Measurements from ENCODE around the gene NPTN. TPM values are rescaled to one million over a fixed set of nuclear protein-coding genes. Genes with fewer than 3 reads are reported as not detected.

NPTN gene
- total RNA-seq, 2 donors from 2014 or later, result 186 to 225 TPM

DNA sequence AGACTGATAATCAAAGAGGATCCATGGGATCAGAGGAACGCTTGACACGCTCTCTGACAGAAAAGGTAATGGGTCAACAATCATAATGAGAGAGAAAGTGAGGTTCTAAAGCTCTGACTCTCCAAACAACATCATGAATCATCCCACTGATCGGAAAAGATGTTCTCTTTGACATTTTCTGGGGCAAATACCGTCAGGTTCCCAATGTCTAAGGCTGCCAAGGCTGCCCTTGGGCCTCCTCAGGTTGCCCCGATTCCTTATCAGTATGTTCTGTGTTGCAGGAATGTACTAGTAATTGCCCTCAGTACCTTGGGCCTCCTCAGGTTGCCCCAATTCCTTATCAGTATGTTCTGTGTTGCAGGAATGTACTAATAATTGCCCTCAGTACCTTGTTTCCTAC is 60.9 kb downstream of the NPTN start:
- no peaks in the 10 kb centered on the region for H3K9me3 ChIP-seq
- TF ChIP-seq, protein P1, sequence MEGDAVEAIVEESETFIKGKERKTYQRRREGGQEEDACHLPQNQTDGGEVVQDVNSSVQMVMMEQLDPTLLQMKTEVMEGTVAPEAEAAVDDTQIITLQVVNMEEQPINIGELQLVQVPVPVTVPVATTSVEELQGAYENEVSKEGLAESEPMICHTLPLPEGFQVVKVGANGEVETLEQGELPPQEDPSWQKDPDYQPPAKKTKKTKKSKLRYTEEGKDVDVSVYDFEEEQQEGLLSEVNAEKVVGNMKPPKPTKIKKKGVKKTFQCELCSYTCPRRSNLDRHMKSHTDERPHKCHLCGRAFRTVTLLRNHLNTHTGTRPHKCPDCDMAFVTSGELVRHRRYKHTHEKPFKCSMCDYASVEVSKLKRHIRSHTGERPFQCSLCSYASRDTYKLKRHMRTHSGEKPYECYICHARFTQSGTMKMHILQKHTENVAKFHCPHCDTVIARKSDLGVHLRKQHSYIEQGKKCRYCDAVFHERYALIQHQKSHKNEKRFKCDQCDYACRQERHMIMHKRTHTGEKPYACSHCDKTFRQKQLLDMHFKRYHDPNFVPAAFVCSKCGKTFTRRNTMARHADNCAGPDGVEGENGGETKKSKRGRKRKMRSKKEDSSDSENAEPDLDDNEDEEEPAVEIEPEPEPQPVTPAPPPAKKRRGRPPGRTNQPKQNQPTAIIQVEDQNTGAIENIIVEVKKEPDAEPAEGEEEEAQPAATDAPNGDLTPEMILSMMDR (IDR thresholded peaks at IDR 0.05), result no peak
- no peaks in the 10 kb centered on the region for H3K27me3 ChIP-seq
- no peak for DNase-seq (ENCODE audit: low spot score)
- no peak overlapping the region for H3K27ac ChIP-seq
- peaks cover 0 to 23% of the 10 kb centered on the region in 2 donors for H3K4me1 ChIP-seq
- H3K4me3 ChIP-seq, result no peak overlapping the region
- H3K36me3 ChIP-seq, result peaks cover 59% of the 10 kb centered on the region

DNA sequence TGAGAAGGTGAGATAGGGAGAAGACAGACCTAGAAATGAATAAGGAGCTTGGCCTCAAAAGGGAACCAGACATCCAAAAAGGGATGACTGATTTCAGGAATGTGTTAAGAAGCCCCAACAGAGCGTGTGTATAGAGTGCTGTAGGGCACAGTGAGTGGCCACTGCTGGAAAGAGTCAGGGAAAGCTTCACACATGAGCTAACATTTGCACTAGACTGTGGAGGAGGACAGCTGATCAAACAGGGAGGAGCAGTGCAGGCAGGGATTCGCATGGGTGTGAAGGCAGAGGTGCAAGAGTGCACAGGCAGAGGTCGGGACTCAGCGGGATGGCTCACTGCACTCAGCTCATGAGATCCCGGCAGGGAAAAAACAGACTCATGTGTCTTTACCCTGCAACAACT is 61.8 kb downstream of the NPTN start:
- DNase-seq (ENCODE audit: low spot score), result no peak
- H3K27me3 ChIP-seq, result no peaks in the 10 kb centered on the region
- TF ChIP-seq, protein P1 (IDR thresholded peaks at IDR 0.05), result no peak
- no peaks in the 10 kb centered on the region for H3K9me3 ChIP-seq
- peaks cover 0 to 21% of the 10 kb centered on the region in 2 donors for H3K4me1 ChIP-seq
- H3K4me3 ChIP-seq, result no peak overlapping the region
- no peak overlapping the region for H3K27ac ChIP-seq
- H3K36me3 ChIP-seq, result peaks cover 67% of the 10 kb centered on the region

DNA sequence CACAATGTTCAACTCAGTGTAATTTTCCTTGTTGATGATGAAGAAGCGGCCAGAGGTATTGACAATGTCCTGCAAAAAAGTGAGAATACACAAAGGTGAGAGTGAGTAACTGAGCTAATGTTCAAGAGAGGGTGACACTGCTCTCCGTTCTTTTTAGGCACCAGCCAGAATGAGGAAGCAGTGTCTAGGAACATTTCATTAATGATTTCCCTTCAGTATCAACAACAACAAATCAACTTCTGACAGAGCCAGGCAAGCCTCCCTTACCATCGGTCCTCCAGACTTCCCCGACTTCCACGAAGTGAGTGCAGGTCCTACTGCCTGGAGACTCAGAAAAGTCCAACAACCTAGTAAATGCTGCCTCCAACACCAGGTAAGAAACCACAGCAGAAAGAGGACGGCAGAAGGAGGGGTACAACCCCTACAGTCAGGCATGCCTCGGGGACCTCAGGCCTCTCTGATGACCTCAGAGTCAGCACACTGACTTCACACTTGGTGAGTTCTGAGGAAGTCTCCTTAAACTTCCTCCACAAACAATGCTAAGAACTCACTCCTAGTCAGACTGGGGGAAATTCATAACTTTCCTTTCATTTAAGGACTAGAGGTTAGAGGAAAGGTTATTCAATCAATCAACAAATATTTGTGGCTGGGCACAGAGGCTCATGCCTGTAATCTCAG is 62.7 kb downstream of the NPTN start:
- peaks cover 71% of the 10 kb centered on the region for H3K36me3 ChIP-seq
- no peaks in the 10 kb centered on the region for H3K9me3 ChIP-seq
- H3K4me3 ChIP-seq, result no peak overlapping the region
- H3K27me3 ChIP-seq, result no peaks in the 10 kb centered on the region
- DNase-seq (ENCODE audit: low spot score), result no peak
- H3K27ac ChIP-seq, result no peak overlapping the region
- TF ChIP-seq, protein P1 (IDR thresholded peaks at IDR 0.05), result no peak
- peaks cover 0 to 14% of the 10 kb centered on the region in 2 donors for H3K4me1 ChIP-seq

DNA sequence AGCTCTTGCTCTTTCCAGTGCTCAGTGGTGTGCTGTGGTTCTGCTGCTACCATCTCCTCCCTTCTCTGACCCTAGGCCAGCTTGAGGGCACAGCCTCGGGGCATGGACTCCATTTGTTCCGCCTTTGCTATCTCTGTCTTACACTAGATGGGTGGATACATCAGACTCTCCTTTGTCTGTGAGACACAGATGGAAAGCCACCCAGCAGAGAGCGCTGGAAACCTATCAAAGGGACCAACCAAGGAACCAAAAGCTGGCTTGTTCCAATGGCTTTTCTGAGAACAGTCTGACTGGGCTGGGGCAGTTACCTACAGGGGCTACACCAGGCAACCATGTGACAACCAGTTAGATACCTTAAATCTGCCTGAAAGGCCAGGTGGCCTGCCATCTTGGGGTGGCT is 63.8 kb downstream of the NPTN start:
- Histone ChIP-seq H3K27ac (no peak overlapping the region), H3K4me3 (no peak overlapping the region), H3K4me1 (peaks cover 0 to 22% of the 10 kb centered on the region in 2 donors), H3K27me3 (no peaks in the 10 kb centered on the region), H3K36me3 (peaks cover 67% of the 10 kb centered on the region), H3K9me3 (no peaks in the 10 kb centered on the region)
- TF ChIP-seq, protein P1 (IDR thresholded peaks at IDR 0.05), result no peak
- no peak for DNase-seq (ENCODE audit: low spot score)

DNA sequence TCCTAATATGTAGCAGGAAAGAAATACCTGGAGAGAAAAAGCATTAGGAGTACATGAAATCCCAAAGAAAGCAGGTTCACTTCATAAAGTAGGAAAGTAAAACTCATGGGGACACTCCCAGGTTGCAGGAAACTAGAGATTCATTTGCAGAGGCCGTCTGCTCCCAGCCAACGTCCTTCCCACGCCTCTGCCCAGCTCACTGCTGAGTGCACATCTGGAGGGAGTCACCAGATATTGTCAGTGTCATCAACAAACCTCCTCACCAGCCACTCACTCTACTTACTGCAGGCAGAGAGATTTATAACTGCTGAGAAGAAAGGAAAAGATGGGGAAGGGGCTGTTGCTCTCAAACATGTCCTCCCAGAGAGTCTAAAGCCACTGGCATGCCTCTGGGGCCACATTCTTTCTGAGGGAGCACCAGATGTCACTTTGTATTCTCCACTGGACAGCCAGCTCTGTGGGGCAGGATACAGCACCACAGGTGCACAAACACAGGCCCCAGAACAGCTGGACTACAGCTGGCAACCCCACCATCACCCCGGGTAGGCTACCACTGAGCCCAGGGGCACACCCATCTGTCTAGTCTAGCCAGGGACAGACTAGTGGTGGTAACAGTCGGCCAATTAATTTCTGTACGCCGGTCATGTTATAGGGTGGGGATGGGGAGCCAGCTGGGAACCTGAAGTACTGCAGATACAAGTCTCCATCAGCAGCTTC is 64.5 kb downstream of the NPTN start:
- Histone ChIP-seq H3K36me3 (peaks cover 67% of the 10 kb centered on the region), H3K9me3 (no peaks in the 10 kb centered on the region), H3K27me3 (no peaks in the 10 kb centered on the region), H3K4me3 (no peak overlapping the region), H3K4me1 (peaks cover 0 to 22% of the 10 kb centered on the region in 2 donors), H3K27ac (no peak overlapping the region)
- DNase-seq (ENCODE audit: low spot score), result no peak
- TF ChIP-seq, protein P1 (IDR thresholded peaks at IDR 0.05), result no peak
